8988T (cell line): ENCODE measurements around the gene ADGRV1.
"Not testable (repeated sequence)": the region's sequence is repeated elsewhere in the genome, so short reads cannot be mapped to it uniquely, and the experiment has no call there.

Experiments used
- DNase-seq: peaks from one replicate; pipeline ENCODE4 v3.0.0; 2011

ADGRV1 gene

GRCh38 chr5:90830058-90830457 is 271.5 kb downstream of the ADGRV1 start:
- no peak for DNase-seq

- no peak for DNase-seq
These were observed 275.2 kb downstream of the ADGRV1 start for GRCh38 chr5:90833753-90834152.

GRCh38 chr5:90834711-90835110 is 276.1 kb downstream of the ADGRV1 start:
- DNase-seq, result no peak

GRCh38 chr5:90843443-90843842 is 284.8 kb downstream of the ADGRV1 start:
- no peak for DNase-seq

GRCh38 chr5:90844931-90845330 is 286.3 kb downstream of the ADGRV1 start:
- DNase-seq, result no peak

GRCh38 chr5:90845723-90846554 is 287.3 kb downstream of the ADGRV1 start:
- no peak for DNase-seq

GRCh38 chr5:90847606-90848005 is 289.0 kb downstream of the ADGRV1 start:
- DNase-seq, result not testable (repeated sequence)

GRCh38 chr5:90849939-90850338 is 291.3 kb downstream of the ADGRV1 start:
- DNase-seq, result no peak

- no peak for DNase-seq
These were observed 293.9 kb downstream of the ADGRV1 start for GRCh38 chr5:90852531-90852930.

GRCh38 chr5:90853750-90854149 is 295.2 kb downstream of the ADGRV1 start:
- DNase-seq, result no peak

- DNase-seq, result no peak
These were observed 295.6 kb downstream of the ADGRV1 start for GRCh38 chr5:90854169-90854568.

GRCh38 chr5:90855296-90856010 is 296.9 kb downstream of the ADGRV1 start:
- DNase-seq, result no peak

GRCh38 chr5:90861843-90862586 is 303.4 kb downstream of the ADGRV1 start:
- no peak for DNase-seq

GRCh38 chr5:90865180-90865579 is 306.6 kb downstream of the ADGRV1 start:
- no peak for DNase-seq

- no peak for DNase-seq
These were observed 307.7 kb downstream of the ADGRV1 start for GRCh38 chr5:90866333-90866732.

GRCh38 chr5:90866915-90867731 is 308.5 kb downstream of the ADGRV1 start:
- no peak for DNase-seq

- DNase-seq, result no peak
These were observed 310.2 kb downstream of the ADGRV1 start for GRCh38 chr5:90868799-90869198.

- no peak for DNase-seq
These were observed 312.9 kb downstream of the ADGRV1 start for GRCh38 chr5:90871391-90871991.

- no peak for DNase-seq
These were observed 314.5 kb downstream of the ADGRV1 start for GRCh38 chr5:90873033-90873517.

GRCh38 chr5:90874066-90874465 is 315.5 kb downstream of the ADGRV1 start:
- no peak for DNase-seq

GRCh38 chr5:90875456-90875855 is 316.9 kb downstream of the ADGRV1 start:
- no peak for DNase-seq

GRCh38 chr5:90876366-90876765 is 317.8 kb downstream of the ADGRV1 start:
- no peak for DNase-seq
